Muscle of leg (tissue), 11 donors: Measurements from ENCODE around the gene PDLIM4. TPM values are rescaled to one million over a fixed set of nuclear protein-coding genes. Genes with fewer than 3 reads are reported as not detected.

Experiments
- DNase-seq: peaks from one replicate; pipeline ENCODE4 v3.0.0; 2013
- H3K27ac ChIP-seq: one replicate; pipeline ENCODE4 v1.5.1; 2013; ENCODE audit warnings: mild to moderate bottlenecking, low read length, control low read depth
- H3K27me3 ChIP-seq: one replicate; pipeline ENCODE4 v1.6.1; 2013; ENCODE audit warnings: low read length; ENCODE audit not compliant: control insufficient read depth, insufficient read depth
- H3K36me3 ChIP-seq: one replicate; pipeline ENCODE4 v1.6.1; 2013; ENCODE audit warnings: low read length; ENCODE audit not compliant: control insufficient read depth, insufficient read depth
- H3K4me1 ChIP-seq: one replicate; pipeline ENCODE4 v1.6.1; 2013; ENCODE audit warnings: low read length; ENCODE audit not compliant: control insufficient read depth, insufficient read depth
- H3K4me3 ChIP-seq: one replicate; pipeline ENCODE4 v1.5.1; 2013; ENCODE audit warnings: low read length, control low read depth
- H3K9me3 ChIP-seq: replicated peaks from 2 replicates; pipeline ENCODE4 v1.6.1; 2013; ENCODE audit warnings: low read depth, low read length; ENCODE audit not compliant: control insufficient read depth
- WGBS: methylation state at CpG from one replicate; pipeline ENCODE4 v1.1.5; 2013; ENCODE audit warnings: missing lambda C conversion rate; ENCODE audit not compliant: insufficient coverage; 5-methylcytosine and 5-hydroxymethylcytosine counted together
- polyA plus RNA-seq, 8 donors: library from polyadenylated mRNA; unstranded; fragments of 120-200 nt; gene quantifications; one replicate each; pipeline versions ENCODE4 v1.2.1 to v1.2.3, GENCODE V29; 2013; ENCODE audit warnings: inconsistent platforms in 1 of 8, low replicate concordance in 1 of 8; ENCODE audit not compliant: insufficient read length in 8 of 8, insufficient read depth in 1 of 8
- total RNA-seq: library from RNA; stranded (reverse); fragments of 120-200 nt; gene quantifications from one replicate; pipeline ENCODE4 v1.2.4, GENCODE V29; 2013

The PDLIM4 gene
- total and polyA plus RNA-seq, 9 donors = 29.7 to 84.3 (median 60.9) TPM

DNA sequence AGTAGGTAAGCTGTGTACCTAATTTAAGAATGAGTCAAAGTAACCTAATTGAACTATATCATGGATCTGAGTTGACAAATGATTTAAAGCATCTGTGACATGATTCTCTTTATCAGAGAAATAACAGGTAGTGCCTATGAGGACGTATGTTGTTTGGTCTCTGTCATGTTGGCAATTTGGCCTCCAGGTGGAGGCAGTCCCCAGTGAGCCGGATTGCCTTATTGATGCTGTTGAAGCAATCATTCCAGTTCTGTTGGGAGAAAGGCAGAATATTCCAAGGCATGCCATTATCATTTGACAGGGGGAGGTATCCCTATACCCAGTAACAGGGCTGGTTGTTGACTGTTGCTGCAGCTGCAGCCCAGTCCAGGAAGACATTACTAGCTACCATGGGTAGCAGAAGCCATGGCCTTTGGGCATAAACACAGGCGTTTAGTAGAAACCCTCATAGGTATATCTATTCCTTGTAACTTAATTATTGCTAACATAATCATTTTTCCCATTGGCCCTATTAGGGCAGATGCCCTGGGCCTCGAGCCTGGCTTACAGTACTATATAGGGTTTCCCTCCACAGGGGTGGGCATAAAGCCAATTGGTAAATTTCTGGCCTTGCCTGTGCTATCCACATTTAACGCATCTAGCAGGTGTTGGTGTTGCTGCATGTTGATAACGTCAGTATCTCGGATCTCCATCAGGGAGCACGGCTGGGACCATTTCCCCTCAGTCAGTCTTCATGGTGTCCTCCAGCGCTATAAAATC, 24.5 kb downstream of the PDLIM4 start:
- Histone ChIP-seq H3K4me1 (peaks cover 22% of the 10 kb centered on the region), H3K9me3 (no peaks in the 10 kb centered on the region), H3K27ac (no peak overlapping the region), H3K4me3 (no peak overlapping the region), H3K36me3 (no peaks in the 10 kb centered on the region), H3K27me3 (peaks cover 3% of the 10 kb centered on the region)
- 83% methylated on average over 7 of the region's 9 CpGs for WGBS
- DNase-seq = no peak

DNA sequence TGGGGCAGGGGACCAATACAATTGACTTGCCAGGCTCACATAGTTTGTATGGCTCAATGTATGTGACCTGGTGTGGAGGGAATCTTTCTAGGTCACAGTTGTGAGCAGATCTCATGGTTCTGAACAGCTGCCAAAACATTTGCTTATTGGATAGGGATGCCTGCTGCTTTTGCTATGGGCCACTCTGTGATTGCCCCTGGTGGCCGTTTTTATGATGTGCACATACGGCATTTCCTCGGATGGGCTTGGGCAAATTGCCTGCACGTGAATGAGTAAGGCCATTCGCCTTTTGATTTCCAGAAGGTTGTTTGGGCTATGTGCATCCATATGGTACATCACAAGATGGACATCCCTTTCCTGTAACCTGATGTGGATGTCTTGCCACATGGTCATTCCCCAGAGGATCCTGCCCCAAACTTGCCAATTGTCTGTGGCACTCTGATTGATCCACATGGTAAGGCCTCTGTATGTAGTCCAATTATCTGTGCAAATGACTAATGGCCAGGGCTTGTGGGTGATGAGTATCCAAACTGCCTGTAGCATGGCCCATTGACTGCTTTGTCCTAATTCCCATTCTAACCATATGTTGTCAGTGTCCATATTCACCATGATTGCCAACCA, 26.0 kb downstream of the PDLIM4 start:
- H3K4me3 ChIP-seq = no peak overlapping the region
- H3K27ac ChIP-seq = no peak overlapping the region
- peaks cover 11% of the 10 kb centered on the region for H3K4me1 ChIP-seq
- H3K9me3 ChIP-seq = no peaks in the 10 kb centered on the region
- 42% methylated on average over 5 of the region's 5 CpGs for WGBS
- peaks cover 3% of the 10 kb centered on the region for H3K27me3 ChIP-seq
- DNase-seq = peak; percentile 81
- no peaks in the 10 kb centered on the region for H3K36me3 ChIP-seq

DNA sequence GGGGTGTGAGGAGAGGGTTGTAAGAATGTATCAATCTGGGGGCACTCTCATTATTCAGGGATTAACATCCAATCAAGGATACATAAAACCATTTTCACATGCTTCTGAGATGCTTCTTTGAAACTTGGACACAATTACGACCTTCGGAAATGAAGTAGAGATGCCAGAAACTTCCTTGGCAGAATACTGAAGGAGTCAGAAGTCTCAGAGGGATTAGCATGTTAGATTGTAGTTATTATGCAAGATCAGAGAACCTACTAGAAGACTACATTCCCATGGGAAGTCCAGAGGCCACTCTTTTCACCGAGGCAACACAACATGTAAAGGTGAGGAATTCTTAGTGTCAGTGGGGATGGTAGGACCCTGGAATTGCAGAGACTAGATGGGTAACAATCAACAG, 31.6 kb downstream of the PDLIM4 start:
- no peak overlapping the region for H3K27ac ChIP-seq

DNA sequence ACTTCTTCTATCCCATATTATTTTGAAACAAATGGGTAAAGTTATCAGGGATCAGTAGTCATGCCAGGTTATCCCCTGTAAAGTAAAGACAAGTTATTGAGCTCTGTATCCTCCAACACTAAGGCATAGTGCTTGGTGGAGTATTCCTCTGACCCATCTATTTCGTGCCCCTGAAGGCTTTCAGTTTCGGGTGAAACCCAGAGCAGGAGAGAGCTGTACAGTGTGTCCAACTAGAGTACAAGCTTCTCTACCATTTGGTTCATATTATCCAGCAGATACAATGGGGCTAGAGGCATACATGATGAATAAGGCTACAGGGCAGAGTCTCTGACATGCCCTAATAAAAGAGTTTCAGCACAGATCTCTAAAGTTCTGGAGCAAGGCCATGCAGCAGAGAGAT, 33.5 kb downstream of the PDLIM4 start:
- Histone ChIP-seq H3K27me3 (peaks cover 8% of the 10 kb centered on the region), H3K36me3 (no peaks in the 10 kb centered on the region), H3K4me3 (no peak overlapping the region), H3K27ac (no peak overlapping the region), H3K9me3 (no peaks in the 10 kb centered on the region), H3K4me1 (peaks cover 26% of the 10 kb centered on the region)
- no CpG with 5 or more reads among the region's 2 CpGs for WGBS
- no peak for DNase-seq

More for the DNA sequence above, 31.6 kb downstream of the PDLIM4 start:
- peaks cover 9% of the 10 kb centered on the region for H3K4me1 ChIP-seq
- H3K9me3 ChIP-seq = no peaks in the 10 kb centered on the region
- H3K4me3 ChIP-seq = no peak overlapping the region
- no CpG with 5 or more reads among the region's 3 CpGs for WGBS
- DNase-seq = no peak
- no peaks in the 10 kb centered on the region for H3K27me3 ChIP-seq
- no peaks in the 10 kb centered on the region for H3K36me3 ChIP-seq

DNA sequence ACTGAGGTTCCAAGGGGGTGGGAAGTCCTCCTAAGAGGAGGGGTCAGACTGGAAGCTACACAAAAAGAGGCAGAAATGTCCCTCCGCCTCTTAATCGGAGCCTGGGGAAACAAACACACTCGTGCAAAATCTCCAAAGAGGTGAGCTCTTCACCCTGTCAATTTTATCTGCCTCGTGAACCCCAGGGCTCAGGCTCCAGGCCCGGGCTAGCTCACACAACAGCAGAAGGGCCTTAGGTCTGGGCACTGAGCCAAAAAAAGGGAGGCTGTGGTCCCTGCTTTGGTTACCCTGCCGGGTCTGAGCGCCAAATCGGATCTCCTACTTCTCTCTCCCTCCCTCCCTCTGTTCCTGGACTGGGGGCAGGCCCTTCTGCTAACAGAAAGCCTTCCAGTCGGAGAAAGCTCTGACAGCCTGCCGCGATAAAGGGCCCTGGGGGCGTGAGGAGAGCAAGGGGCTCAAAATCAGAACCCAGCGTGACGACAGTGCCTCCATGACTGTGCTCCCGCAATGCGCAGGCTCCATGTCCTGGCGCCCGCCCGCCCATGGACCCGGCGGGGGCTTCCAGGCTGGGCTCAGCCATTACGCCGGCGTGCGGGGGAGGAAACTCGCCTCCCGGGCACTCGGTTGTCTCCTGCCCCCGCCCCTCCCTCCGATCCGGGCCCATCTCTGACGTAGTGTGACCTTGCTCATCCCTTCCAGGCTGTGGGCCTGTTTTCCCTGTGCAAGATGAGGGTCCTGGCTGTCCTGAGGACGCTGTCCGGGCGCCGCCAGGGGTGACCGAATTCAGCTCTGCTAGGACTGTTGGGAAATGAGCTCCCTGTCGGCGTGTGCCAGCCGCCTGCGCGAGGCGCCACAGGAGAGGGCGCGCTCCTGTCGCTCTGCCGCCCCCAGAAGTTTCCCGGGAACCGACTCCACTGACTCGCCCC, 35.8 kb downstream of the PDLIM4 start:
- H3K9me3 ChIP-seq = no peaks in the 10 kb centered on the region
- H3K36me3 ChIP-seq = no peaks in the 10 kb centered on the region
- H3K4me3 ChIP-seq = peak overlapping the region; percentile 85
- peak; percentile 96 for DNase-seq
- H3K27me3 ChIP-seq = peaks cover 8% of the 10 kb centered on the region
- under 1% methylated on average over 36 of the region's 50 CpGs for WGBS
- H3K4me1 ChIP-seq = peaks cover 31% of the 10 kb centered on the region
- peak overlapping the region; percentile 99 for H3K27ac ChIP-seq

DNA sequence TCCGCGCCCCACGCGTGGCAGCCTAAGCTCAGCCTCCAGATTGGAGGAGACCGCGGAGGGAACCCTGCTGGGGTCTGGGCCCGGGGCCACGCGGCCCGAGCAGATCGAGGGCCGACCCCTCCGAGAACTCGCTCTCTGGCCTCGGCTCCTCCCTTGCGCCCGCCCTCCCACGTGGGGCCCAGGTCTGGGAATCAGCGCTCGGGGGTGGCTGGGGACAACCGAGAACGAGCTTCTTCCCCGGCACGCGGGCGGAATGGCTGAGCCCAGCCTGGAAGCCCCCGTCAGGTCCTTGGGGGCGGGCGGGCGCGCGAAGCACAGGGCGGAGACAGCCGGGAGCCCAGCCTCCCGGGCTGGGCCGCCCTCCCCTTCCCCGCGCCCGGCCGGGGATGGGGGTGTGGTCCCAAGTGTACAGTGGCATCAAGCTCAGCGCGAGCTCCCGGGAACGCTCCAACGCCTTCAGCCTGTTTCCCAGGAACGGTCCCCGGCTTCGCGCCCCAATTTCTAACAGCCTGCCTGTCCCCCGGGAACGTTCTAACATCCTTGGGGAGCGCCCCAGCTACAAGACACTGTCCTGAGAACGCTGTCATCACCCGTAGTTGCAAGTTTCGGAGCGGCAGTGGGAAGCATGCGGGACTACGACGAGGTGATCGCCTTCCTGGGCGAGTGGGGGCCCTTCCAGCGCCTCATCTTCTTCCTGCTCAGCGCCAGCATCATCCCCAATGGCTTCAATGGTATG, 36.7 kb downstream of the PDLIM4 start, which contains the start of gene SLC22A4:
Gene SLC22A4 (plus strand): TSS at position 403 of the 736 bp plus-strand sequence. CDS start 223 bp downstream, at position 626.
- H3K27me3 ChIP-seq = peaks cover 8% of the 10 kb centered on the region
- H3K36me3 ChIP-seq = no peaks in the 10 kb centered on the region
- WGBS = under 1% methylated on average over 62 of the region's 63 CpGs
- peaks cover 31% of the 10 kb centered on the region for H3K4me1 ChIP-seq
- peak within 1 kb of the TSS; percentile 99 for H3K27ac ChIP-seq
- no peaks in the 10 kb centered on the region for H3K9me3 ChIP-seq
- H3K4me3 ChIP-seq = peak within 1 kb of the TSS; percentile 85
- DNase-seq = peak; percentile 97

DNA sequence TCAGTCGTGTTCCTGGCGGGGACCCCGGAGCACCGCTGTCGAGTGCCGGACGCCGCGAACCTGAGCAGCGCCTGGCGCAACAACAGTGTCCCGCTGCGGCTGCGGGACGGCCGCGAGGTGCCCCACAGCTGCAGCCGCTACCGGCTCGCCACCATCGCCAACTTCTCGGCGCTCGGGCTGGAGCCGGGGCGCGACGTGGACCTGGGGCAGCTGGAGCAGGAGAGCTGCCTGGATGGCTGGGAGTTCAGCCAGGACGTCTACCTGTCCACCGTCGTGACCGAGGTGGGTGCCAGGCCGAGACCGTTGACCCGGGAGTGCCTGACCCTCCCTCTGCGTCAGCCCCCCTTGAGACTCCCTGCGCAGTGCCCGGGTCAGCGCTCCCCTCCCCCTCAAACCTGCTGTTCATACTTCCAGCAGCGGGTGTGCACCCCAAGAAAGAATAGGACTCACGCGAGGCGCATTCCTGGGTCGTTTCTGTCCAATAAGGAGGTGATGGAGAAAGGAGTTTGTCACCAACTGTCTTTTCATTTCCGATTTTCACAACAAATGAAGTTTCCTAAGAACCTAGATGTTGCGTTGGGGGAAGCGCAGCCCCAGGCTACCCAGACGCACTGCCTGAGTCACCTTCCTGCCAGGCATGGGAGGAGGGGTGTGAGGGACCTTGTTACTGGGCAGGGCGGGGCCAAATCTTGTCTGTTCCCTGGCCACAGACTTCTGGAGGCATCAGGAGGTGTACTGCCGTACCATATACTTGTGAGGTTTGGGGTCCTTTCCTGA, 37.4 kb downstream of the PDLIM4 start:
- Histone ChIP-seq H3K9me3 (no peaks in the 10 kb centered on the region), H3K4me1 (peaks cover 31% of the 10 kb centered on the region), H3K36me3 (no peaks in the 10 kb centered on the region), H3K27ac (peak overlapping the region; percentile 99), H3K4me3 (peak overlapping the region; percentile 85), H3K27me3 (peaks cover 8% of the 10 kb centered on the region)
- DNase-seq = peak; percentile 50
- WGBS = 4% methylated on average over 39 of the region's 50 CpGs

DNA sequence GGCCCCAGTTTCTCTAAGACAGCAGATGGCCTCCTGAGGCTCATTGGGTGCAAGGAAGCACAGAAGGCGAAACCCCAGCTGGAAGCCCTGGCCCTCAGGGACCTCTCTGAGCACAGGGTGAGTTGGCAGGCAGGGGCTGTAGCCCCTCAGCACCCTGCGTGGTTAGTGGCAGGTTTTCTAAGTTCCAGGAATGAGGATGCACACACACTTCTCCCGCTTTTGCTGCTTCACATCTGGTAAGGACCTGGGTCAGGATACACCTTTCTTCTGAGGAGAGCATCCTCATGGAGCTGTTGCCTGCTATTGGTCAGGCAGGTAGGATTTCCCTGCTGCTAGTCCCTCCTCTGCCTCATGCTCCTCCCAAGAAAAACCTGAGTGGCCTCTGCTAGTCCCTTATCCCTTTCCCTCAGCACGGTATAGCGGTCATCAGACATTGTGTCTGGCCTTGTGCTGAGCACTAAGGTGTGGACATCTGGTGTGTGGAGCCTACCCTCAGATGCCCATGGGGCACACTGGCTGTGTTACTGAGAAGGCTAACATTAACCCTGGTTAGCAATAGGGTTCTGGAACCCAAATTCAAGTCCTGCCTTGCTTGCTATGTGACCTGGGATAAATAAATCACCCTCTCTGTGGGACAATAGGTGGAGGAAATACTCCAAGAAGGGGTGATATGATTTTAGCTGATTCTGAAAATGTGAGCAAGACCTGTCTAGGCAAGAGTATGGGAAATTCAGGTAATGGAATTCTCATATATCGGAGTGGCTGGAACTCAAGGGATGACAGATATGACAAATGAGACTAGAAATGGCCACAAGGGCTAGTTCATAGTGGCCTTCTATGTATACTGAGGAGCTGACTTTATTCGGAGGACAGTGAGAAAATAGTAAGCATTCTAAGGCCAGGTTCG, 38.3 kb downstream of the PDLIM4 start:
- DNase-seq = no peak
- H3K4me3 ChIP-seq = peak overlapping the region; percentile 85

More for the DNA sequence above, 38.3 kb downstream of the PDLIM4 start:
- Histone ChIP-seq H3K9me3 (no peaks in the 10 kb centered on the region), H3K4me1 (peaks cover 31% of the 10 kb centered on the region), H3K27me3 (peaks cover 8% of the 10 kb centered on the region), H3K36me3 (no peaks in the 10 kb centered on the region), H3K27ac (no peak overlapping the region)
- 80% methylated on average over 4 of the region's 8 CpGs for WGBS
